Activated B cell treated with CpG ODN at 0.5 μM for 24 hours (primary cell): ENCODE data around the gene FNDC11. TPM values are rescaled to one million over a fixed set of nuclear protein-coding genes. Genes with fewer than 3 reads are reported as not detected.

Experiments used
- ATAC-seq: fragments of 200-7000 bp; cut with Tn5 transposase; one replicate; pipeline ENCODE4 v1.10.0; 2021; ENCODE audit warnings: low read depth, mild to moderate bottlenecking, moderate library complexity
- CTCF ChIA-PET: fragments of 350-600 bp; sonication (Branson Sonifier 250); formaldehyde crosslinking; loops from one replicate; lab custom pipeline; 2021; ENCODE audit warnings: antibody characterized with exemption; lab: Charles Lee
- POLR2A ChIA-PET: fragments of 350-600 bp; sonication (Branson Sonifier 250); formaldehyde crosslinking; loops from one replicate; lab custom pipeline; 2021; ENCODE audit warnings: antibody characterized with exemption; lab: Charles Lee
- DNase-seq: peaks from one replicate; pipeline ENCODE4 v3.0.0; 2022
- H3K27ac Mint-ChIP-seq: one replicate; pipeline ENCODE4 v1.8.0; 2020; ENCODE audit warnings: mixed read lengths
- H3K27me3 Mint-ChIP-seq: one replicate; pipeline ENCODE4 v1.8.0; 2021; ENCODE audit warnings: mixed read lengths
- H3K36me3 Mint-ChIP-seq: one replicate; pipeline ENCODE4 v1.8.0; 2021; ENCODE audit warnings: low read depth, mixed read lengths
- H3K4me1 Mint-ChIP-seq: one replicate; pipeline ENCODE4 v1.8.0; 2021; ENCODE audit warnings: mixed read lengths
- H3K4me3 Mint-ChIP-seq: one replicate; pipeline ENCODE4 v1.8.0; 2020; ENCODE audit warnings: mild to moderate bottlenecking, mixed read lengths
- H3K9me3 Mint-ChIP-seq: one replicate; pipeline ENCODE4 v1.8.0; 2020; ENCODE audit warnings: mixed read lengths
- intact Hi-C: fragments of 100-400 bp; cut with micrococcal nuclease; formaldehyde crosslinking; loops from one replicate; pipeline ENCODE4 v1.15.1; 2024
- total RNA-seq: library from RNA; stranded (reverse); gene quantifications from 2 replicates; pipeline ENCODE4 v1.2.3, GENCODE V29; 2022
- TF ChIP-seq, protein P1 (sequence below): fragments of 200-600 bp; IDR thresholded peaks from one replicate; pipeline ENCODE4 v1.8.0; 2022; ENCODE audit warnings: antibody characterized with exemption, mild to moderate bottlenecking

Gene FNDC11
- total RNA-seq, 1 donor from 2014 or later: 0.78 TPM

GRCh38 chr20:63595416-63596127, 41.6 kb downstream of the FNDC11 start:
- no peak overlapping the region for H3K4me3 Mint-ChIP-seq
- intact Hi-C loops: no loop called here
- TF ChIP-seq, protein P1, sequence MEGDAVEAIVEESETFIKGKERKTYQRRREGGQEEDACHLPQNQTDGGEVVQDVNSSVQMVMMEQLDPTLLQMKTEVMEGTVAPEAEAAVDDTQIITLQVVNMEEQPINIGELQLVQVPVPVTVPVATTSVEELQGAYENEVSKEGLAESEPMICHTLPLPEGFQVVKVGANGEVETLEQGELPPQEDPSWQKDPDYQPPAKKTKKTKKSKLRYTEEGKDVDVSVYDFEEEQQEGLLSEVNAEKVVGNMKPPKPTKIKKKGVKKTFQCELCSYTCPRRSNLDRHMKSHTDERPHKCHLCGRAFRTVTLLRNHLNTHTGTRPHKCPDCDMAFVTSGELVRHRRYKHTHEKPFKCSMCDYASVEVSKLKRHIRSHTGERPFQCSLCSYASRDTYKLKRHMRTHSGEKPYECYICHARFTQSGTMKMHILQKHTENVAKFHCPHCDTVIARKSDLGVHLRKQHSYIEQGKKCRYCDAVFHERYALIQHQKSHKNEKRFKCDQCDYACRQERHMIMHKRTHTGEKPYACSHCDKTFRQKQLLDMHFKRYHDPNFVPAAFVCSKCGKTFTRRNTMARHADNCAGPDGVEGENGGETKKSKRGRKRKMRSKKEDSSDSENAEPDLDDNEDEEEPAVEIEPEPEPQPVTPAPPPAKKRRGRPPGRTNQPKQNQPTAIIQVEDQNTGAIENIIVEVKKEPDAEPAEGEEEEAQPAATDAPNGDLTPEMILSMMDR: no peak
- peaks cover 63% of the 10 kb centered on the region for H3K36me3 Mint-ChIP-seq
- no peak for DNase-seq
- H3K27me3 Mint-ChIP-seq: no peaks in the 10 kb centered on the region
- POLR2A ChIA-PET: no interaction called here
- H3K9me3 Mint-ChIP-seq: no peaks in the 10 kb centered on the region
- CTCF ChIA-PET: no interaction called here
- no peak for ATAC-seq
- no peaks in the 10 kb centered on the region for H3K4me1 Mint-ChIP-seq
- H3K27ac Mint-ChIP-seq: no peak overlapping the region

GRCh38 chr20:63596423-63596822, 42.5 kb downstream of the FNDC11 start:
- no peak overlapping the region for H3K27ac Mint-ChIP-seq

DNA sequence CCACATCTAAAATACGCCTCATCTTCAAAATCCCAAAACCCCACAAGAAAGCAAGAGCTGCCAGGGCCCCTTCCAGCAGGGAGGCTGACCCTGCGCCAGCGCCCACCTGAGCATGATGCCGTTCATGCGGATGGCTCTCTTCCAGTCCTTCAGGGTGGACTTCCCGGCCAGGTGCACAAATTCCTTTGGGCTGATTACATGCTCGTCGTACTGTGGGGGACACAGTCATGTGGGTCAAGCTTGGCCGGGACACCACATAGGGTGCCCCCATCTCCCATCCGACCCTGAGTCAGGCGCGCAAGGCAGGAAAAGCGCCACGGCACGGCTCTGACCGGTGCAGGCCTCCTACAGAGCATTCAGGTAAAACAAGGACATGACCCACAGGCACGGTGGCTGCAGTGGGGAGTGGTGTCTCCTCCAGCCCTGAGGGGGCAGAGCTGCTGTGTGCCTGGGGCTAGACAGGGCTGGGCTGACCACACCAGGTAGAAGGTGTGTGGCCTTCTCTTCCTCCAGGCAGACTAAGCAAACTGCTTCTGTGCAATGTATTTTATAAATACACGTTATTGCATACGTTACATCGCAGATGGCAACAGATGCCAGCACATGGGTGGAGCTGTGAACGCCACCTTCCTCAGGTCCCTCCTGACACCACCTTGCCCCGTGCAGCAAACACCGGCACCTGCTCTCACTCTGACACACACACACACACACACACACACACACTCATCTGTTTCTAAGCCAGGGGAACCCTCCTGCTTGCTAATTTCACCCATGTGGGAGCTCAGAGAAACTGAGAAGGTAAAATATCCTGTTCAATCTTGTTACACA, 43.9 kb downstream of the FNDC11 start:
- Mint-ChIP-seq H3K4me3 (no peak overlapping the region), H3K4me1 (peaks cover 7% of the 10 kb centered on the region), H3K27ac (no peak overlapping the region), H3K36me3 (peaks cover 59% of the 10 kb centered on the region), H3K9me3 (no peaks in the 10 kb centered on the region), H3K27me3 (no peaks in the 10 kb centered on the region)
- no peak for DNase-seq
- CTCF ChIA-PET: no interaction called here
- POLR2A ChIA-PET: interaction anchor here (0.7 kb wide), 1 partner anchor 268 kb away, joined by 4 read pairs; no protein-coding TSS in a partner anchor
- intact Hi-C loops: no loop called here
- ATAC-seq: no peak
- TF ChIP-seq, protein P1: no peak

More at GRCh38 chr20:63596423-63596822, 42.5 kb downstream of the FNDC11 start:
- no peak overlapping the region for H3K4me3 Mint-ChIP-seq
- CTCF ChIA-PET: no interaction called here
- intact Hi-C loops: no loop called here
- H3K27me3 Mint-ChIP-seq: no peaks in the 10 kb centered on the region
- DNase-seq (no peak), ATAC-seq (no peak)
- H3K4me1 Mint-ChIP-seq: no peaks in the 10 kb centered on the region
- H3K36me3 Mint-ChIP-seq: peaks cover 59% of the 10 kb centered on the region
- POLR2A ChIA-PET: no interaction called here
- no peaks in the 10 kb centered on the region for H3K9me3 Mint-ChIP-seq
- TF ChIP-seq, protein P1: no peak

DNA sequence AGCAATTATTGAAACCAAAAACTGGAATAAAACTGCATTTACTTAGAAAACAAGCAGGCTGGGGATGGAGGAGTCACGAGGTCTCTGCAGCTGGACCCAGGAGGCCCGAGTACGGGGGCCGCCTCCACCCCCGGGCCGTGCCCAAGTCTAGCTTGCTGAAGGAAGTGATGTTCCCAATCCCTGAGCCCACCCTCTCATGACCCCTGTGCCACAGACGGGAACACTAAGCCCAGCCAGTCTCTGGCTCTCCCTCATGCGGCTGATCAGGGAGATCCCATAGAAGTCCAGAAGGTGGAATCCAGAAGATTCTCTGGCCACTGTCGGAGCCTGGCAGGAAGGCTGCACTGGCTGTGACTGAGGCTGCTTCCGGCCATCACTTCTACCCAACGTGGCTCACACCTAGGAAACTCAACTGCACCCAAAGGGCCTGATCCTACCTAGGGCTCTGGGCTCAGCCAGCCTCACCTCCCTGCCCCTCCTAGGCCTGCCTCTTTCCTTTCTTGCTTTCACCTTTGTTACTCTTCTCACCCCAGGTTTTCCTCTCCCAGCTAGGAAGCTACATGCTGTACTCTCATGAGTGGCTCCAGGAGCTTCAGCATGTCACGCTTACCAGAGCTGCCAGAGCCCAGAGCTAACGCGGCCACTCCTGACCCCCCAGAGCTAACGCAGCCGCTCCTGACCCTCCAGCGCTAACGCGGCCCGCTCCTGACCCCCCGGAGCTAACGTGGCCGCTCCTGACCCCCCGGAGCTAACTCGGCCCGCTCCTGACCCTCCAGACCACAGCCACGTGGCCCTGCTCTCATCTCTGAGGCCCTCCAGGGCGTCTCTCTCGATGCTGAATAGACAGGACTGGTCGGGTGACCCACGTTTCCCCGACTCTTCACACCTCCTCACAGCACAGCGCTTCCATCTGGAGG, 44.8 kb downstream of the FNDC11 start:
- intact Hi-C loops: no loop called here
- no peak overlapping the region for H3K4me3 Mint-ChIP-seq
- ChIA-PET POLR2A (interaction anchor here (0.7 kb wide), 1 partner anchor 267 kb away, joined by 4 read pairs; no protein-coding TSS in a partner anchor), CTCF (no interaction called here)
- no peaks in the 10 kb centered on the region for H3K9me3 Mint-ChIP-seq
- H3K4me1 Mint-ChIP-seq: peaks cover 8% of the 10 kb centered on the region
- TF ChIP-seq, protein P1: no peak
- no peaks in the 10 kb centered on the region for H3K27me3 Mint-ChIP-seq
- no peak for DNase-seq
- no peak overlapping the region for H3K27ac Mint-ChIP-seq
- no peak for ATAC-seq
- peaks cover 58% of the 10 kb centered on the region for H3K36me3 Mint-ChIP-seq
